ENCODE measurements around the gene DNHD1. TPM values are rescaled to one million over a fixed set of nuclear protein-coding genes. Genes with fewer than 3 reads are reported as not detected.

Gene DNHD1
- total and polyA plus RNA-seq, 9 of the 15 experiments (the other 6 are each of a cell fraction or from before 2014, with no cell fraction given): 0.82 to 9.7 (median 3.8) TPM

DNA sequence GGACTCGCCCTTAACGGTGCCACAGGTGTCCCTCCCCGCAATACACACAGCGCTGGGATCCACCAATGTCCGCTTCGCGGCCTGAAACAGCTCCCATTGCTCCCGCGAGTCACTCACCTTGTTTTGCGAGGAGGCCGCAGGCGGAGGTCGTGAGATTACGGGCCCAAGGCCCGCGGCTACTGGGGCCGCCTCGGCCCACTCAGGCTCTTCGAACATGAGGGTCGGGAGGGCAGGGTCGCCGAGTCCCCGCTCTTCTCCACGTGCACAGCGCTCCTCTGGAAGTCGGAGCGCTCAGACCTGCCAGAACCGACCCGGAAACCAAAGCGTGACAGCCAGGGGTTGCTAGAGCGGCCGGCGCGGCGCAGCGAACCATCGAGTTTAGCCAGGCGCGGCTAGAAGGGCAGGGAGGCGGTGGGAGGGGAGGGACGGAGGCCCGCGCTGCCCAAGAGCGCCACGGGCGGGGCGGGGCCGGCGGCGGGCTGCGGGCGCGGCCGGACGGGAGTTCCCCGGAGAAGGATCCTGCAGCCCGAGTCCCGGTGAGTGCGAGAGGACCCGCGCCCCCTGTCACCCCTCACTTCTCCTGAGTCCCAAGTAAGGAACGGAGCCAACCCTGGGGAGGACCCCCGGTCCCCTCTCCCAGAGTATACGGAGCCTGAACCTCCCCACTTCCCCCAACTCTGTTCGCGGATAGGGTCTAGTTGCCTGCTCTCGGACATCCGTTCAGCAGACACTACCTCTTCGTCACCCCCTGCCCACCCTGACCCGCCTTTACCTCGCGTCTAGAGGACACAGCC, 106.4 kb downstream of the DNHD1 start, which contains the start of the genes ILK and RRP8 (continued):
- TF ChIP-seq POLR3G (IDR thresholded peaks at IDR 0.05; ENCODE audit: extremely low read depth, insufficient read length, insufficient replicate concordance) (no peak), WHSC1 (IDR thresholded peaks at IDR 0.05; ENCODE audit: low read length) (no peak), TOE1 (IDR thresholded peaks at IDR 0.05; ENCODE audit: borderline replicate concordance) (peak; percentile 71; the same call in 1 of the 2 replicates), TOE1 (CRISPR knock-in tag; IDR thresholded peaks at IDR 0.05; ENCODE audit: borderline replicate concordance, low read depth) (no peak; the same call in 1 of the 2 replicates), KLF6 (CRISPR knock-in tag; IDR thresholded peaks at IDR 0.05; ENCODE audit: borderline replicate concordance) (no peak), NR3C1 (CRISPR knock-in tag; IDR thresholded peaks at IDR 0.05) (0 out of 2 replicates have a peak, but pooled peaks have one; percentile 14), RNF2 (IDR thresholded peaks at IDR 0.05) (peak; percentile 76), LCOR (CRISPR knock-in tag; IDR thresholded peaks at IDR 0.05) (peak; percentile 93), COPS2 (conservative IDR thresholded peaks at IDR 0.05) (no peak), MTA3 (IDR thresholded peaks at IDR 0.05; ENCODE audit: borderline replicate concordance) (peak; percentile 89), CC2D1A (IDR thresholded peaks at IDR 0.05) (no peak), AFF1 (IDR thresholded peaks at IDR 0.05; ENCODE audit: low read depth in 1 of 2, partially characterized antibody in 2 of 2) (peak in 1 of 2 experiments; percentile 41), ZNF436 (CRISPR knock-in tag; IDR thresholded peaks at IDR 0.05) (no peak), DMBX1 (CRISPR knock-in tag; IDR thresholded peaks at IDR 0.05; ENCODE audit: borderline replicate concordance) (no peak), TAF15 (IDR thresholded peaks at IDR 0.05; ENCODE audit: low read depth, low read length) (no peak), SP1 (CRISPR knock-in tag; IDR thresholded peaks at IDR 0.05) (peak; percentile 50), KHSRP (IDR thresholded peaks at IDR 0.05) (no peak), ZNF143 (CRISPR knock-in tag; IDR thresholded peaks at IDR 0.05) (no peak), ZBTB8A (IDR thresholded peaks at IDR 0.05; ENCODE audit: partially characterized antibody) (no peak), PHF21A (IDR thresholded peaks at IDR 0.05; ENCODE audit: borderline replicate concordance, low read depth) (0 out of 2 replicates have a peak, but pooled peaks have one; percentile 32), CREM (IDR thresholded peaks at IDR 0.05; ENCODE audit: low read depth) (peak; percentile 87), ZNF175 (CRISPR knock-in tag; IDR thresholded peaks at IDR 0.05; ENCODE audit: low read depth) (no peak)
- TF ChIP-seq, protein P1, sequence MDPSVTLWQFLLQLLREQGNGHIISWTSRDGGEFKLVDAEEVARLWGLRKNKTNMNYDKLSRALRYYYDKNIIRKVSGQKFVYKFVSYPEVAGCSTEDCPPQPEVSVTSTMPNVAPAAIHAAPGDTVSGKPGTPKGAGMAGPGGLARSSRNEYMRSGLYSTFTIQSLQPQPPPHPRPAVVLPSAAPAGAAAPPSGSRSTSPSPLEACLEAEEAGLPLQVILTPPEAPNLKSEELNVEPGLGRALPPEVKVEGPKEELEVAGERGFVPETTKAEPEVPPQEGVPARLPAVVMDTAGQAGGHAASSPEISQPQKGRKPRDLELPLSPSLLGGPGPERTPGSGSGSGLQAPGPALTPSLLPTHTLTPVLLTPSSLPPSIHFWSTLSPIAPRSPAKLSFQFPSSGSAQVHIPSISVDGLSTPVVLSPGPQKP (CRISPR knock-in tag; IDR thresholded peaks at IDR 0.05): no peak
- TF ChIP-seq, protein P2, sequence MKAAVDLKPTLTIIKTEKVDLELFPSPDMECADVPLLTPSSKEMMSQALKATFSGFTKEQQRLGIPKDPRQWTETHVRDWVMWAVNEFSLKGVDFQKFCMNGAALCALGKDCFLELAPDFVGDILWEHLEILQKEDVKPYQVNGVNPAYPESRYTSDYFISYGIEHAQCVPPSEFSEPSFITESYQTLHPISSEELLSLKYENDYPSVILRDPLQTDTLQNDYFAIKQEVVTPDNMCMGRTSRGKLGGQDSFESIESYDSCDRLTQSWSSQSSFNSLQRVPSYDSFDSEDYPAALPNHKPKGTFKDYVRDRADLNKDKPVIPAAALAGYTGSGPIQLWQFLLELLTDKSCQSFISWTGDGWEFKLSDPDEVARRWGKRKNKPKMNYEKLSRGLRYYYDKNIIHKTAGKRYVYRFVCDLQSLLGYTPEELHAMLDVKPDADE (conservative IDR thresholded peaks at IDR 0.05; ENCODE audit: control insufficient read depth, low read depth, low read length): peak; percentile 77
